Astrocyte (in vitro differentiated cells and primary cell): ENCODE results near the gene CHMP6. TPM values are rescaled to one million over a fixed set of nuclear protein-coding genes. Genes with fewer than 3 reads are reported as not detected.

Experiments used
- DNase-seq: peaks from one replicate; pipeline ENCODE4 v3.0.0-alpha.2; 2010; ENCODE audit warnings: low read depth
- FAIRE-seq: peaks from 2 replicates; lab custom pipeline; 2011; peaks lifted over from hg19 to GRCh38; lab: Jason Lieb, UNC
- H2AFZ ChIP-seq: 2 replicates; pipeline ENCODE4 v1.6.0; 2012; ENCODE audit warnings: low read depth, low read length, inconsistent platforms
- H3K27ac ChIP-seq: 2 replicates; pipeline ENCODE4 v1.5.1; 2011; ENCODE audit warnings: low read depth, low read length, inconsistent platforms
- H3K27me3 ChIP-seq: 2 replicates; pipeline ENCODE4 v1.6.0; 2011; ENCODE audit warnings: low read length, inconsistent platforms; ENCODE audit not compliant: insufficient read depth
- H3K36me3 ChIP-seq: 2 replicates; pipeline ENCODE4 v1.5.1; 2011; ENCODE audit warnings: low read length, inconsistent platforms; ENCODE audit not compliant: insufficient read depth
- H3K4me1 ChIP-seq: 2 replicates; pipeline ENCODE4 v1.5.1; 2011; ENCODE audit warnings: low read length, inconsistent platforms; ENCODE audit not compliant: insufficient read depth
- H3K4me2 ChIP-seq: 2 replicates; pipeline ENCODE4 v1.6.0; 2012; ENCODE audit warnings: low read length, inconsistent platforms
- H3K4me3 ChIP-seq: 2 replicates; pipeline ENCODE4 v1.5.1; 2011; ENCODE audit warnings: low read depth, mild to moderate bottlenecking, low read length, inconsistent platforms; ENCODE audit not compliant: insufficient read depth
- H3K79me2 ChIP-seq: 2 replicates; pipeline ENCODE4 v1.6.0; 2012; ENCODE audit warnings: mild to moderate bottlenecking, low read length, inconsistent platforms; ENCODE audit not compliant: insufficient read depth
- H3K9ac ChIP-seq: 2 replicates; pipeline ENCODE4 v1.6.0; 2012; ENCODE audit warnings: mild to moderate bottlenecking, low read length, inconsistent platforms
- H3K9me3 ChIP-seq: 2 replicates; pipeline ENCODE4 v1.5.1; 2012; ENCODE audit warnings: low read depth, mild to moderate bottlenecking, low read length, inconsistent platforms; ENCODE audit not compliant: insufficient read depth
- H4K20me1 ChIP-seq: 2 replicates; pipeline ENCODE4 v1.6.0; 2012; ENCODE audit warnings: low read length, inconsistent platforms; ENCODE audit not compliant: insufficient read depth
- H3K27ac Mint-ChIP-seq: one replicate; pipeline ENCODE4 v1.8.0; 2021; ENCODE audit warnings: mild to moderate bottlenecking, mixed read lengths; ENCODE audit not compliant: unreplicated experiment
- H3K27me3 Mint-ChIP-seq: one replicate; pipeline ENCODE4 v1.8.0; 2021; ENCODE audit warnings: low read depth, mixed read lengths; ENCODE audit not compliant: unreplicated experiment
- H3K36me3 Mint-ChIP-seq: one replicate; pipeline ENCODE4 v1.8.0; 2021; ENCODE audit warnings: low read depth, mixed read lengths; ENCODE audit not compliant: unreplicated experiment
- H3K4me1 Mint-ChIP-seq: one replicate; pipeline ENCODE4 v1.8.0; 2021; ENCODE audit warnings: low read depth, mixed read lengths; ENCODE audit not compliant: unreplicated experiment
- H3K4me3 Mint-ChIP-seq: one replicate; pipeline ENCODE4 v1.8.0; 2021; ENCODE audit warnings: mild to moderate bottlenecking, moderate library complexity, mixed read lengths; ENCODE audit not compliant: unreplicated experiment
- H3K9me3 Mint-ChIP-seq: one replicate; pipeline ENCODE4 v1.8.0; 2021; ENCODE audit warnings: mild to moderate bottlenecking, mixed read lengths; ENCODE audit not compliant: unreplicated experiment
- EZH2 ChIP-seq: IDR thresholded peaks from 2 replicates; pipeline ENCODE4 v1.6.1; 2012; ENCODE audit warnings: mild to moderate bottlenecking, low read length, inconsistent platforms; ENCODE audit not compliant: insufficient read depth
- total RNA-seq: library from RNA; stranded (reverse); gene quantifications from 2 replicates; pipeline ENCODE4 v1.2.1, GENCODE V29; 2021
- TF ChIP-seq, protein P1 (sequence below): IDR thresholded peaks from 2 replicates; pipeline ENCODE4 v1.5.1; 2011; ENCODE audit warnings: low read depth, mild to moderate bottlenecking, inconsistent platforms, low read length, moderate library complexity; ENCODE audit not compliant: insufficient read depth

The CHMP6 gene
- total RNA-seq, 1 donor from 2014 or later = 19.0 TPM

DNA sequence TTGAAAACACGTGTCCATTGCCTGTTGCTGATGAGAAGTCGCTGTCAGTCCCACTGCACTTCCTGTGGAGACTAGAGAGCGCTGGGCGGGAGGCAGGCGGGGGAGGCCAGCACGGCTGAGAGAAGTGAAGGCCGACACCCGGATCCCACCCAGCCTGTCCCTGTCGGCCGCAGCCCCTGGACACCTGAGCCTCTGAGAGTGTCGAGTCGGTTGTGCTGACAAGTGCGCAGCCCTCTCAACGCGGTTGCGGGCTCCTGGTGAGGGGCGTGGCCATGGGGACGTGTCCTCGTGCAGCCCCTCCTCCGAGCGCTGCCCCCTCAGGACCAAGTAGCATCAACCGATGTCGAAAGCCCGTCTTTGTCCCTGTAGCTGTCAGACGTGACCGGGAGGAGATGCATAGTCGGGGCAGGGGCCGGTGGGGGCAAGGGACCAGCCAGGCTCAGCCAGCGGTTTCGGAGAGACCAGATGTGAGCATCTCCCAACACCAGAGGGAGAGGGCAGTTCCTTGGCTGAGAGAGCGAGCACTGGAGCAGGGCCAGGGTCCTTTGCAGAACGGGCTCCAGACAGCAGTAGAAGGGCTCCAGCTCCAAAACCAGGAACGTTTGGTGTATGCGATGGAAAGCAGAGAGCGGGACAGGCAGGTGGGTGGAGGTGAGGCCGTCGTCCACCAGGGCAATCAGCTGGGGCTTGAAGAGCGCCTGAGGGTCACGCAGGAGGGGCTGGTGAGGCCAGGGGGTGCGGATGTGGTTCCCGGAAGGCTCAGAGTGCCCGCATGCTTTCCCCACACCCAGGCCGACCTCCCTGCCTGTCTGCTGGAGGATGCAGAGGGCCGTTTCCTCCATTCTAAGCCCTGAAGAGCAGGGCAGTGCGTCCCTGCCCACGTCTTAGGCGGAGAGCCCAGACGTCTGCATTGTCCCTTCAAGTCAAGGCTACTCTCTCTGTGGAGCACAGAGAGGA lies 43.3 kb upstream of the CHMP6 start:
- H3K36me3 ChIP-seq = peaks cover 5% of the 10 kb centered on the region
- no peaks in the 10 kb centered on the region for H3K9me3 ChIP-seq
- H3K27me3 ChIP-seq = no peaks in the 10 kb centered on the region
- no peak overlapping the region for H3K27ac Mint-ChIP-seq
- no peak overlapping the region for H3K4me3 Mint-ChIP-seq
- H4K20me1 ChIP-seq = no peaks in the 10 kb centered on the region
- H3K4me1 ChIP-seq = no peaks in the 10 kb centered on the region
- peaks cover 5% of the 10 kb centered on the region for H3K9me3 Mint-ChIP-seq
- H3K27ac ChIP-seq = no peak overlapping the region
- H2AFZ ChIP-seq = no peak overlapping the region
- no peak overlapping the region for H3K4me2 ChIP-seq
- no peak overlapping the region for H3K9ac ChIP-seq
- DNase-seq = no peak
- no peak overlapping the region for H3K4me3 ChIP-seq
- H3K79me2 ChIP-seq = no peaks in the 10 kb centered on the region
- no peaks in the 10 kb centered on the region for H3K4me1 Mint-ChIP-seq
- no peak for TF ChIP-seq EZH2
- TF ChIP-seq, protein P1, sequence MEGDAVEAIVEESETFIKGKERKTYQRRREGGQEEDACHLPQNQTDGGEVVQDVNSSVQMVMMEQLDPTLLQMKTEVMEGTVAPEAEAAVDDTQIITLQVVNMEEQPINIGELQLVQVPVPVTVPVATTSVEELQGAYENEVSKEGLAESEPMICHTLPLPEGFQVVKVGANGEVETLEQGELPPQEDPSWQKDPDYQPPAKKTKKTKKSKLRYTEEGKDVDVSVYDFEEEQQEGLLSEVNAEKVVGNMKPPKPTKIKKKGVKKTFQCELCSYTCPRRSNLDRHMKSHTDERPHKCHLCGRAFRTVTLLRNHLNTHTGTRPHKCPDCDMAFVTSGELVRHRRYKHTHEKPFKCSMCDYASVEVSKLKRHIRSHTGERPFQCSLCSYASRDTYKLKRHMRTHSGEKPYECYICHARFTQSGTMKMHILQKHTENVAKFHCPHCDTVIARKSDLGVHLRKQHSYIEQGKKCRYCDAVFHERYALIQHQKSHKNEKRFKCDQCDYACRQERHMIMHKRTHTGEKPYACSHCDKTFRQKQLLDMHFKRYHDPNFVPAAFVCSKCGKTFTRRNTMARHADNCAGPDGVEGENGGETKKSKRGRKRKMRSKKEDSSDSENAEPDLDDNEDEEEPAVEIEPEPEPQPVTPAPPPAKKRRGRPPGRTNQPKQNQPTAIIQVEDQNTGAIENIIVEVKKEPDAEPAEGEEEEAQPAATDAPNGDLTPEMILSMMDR = no peak
- no peak for FAIRE-seq
- H3K27me3 Mint-ChIP-seq = peaks cover 2% of the 10 kb centered on the region
- H3K36me3 Mint-ChIP-seq = peaks cover 16% of the 10 kb centered on the region

- Mint-ChIP-seq H3K27ac (no peak overlapping the region), H3K36me3 (peaks cover 16% of the 10 kb centered on the region), H3K9me3 (peaks cover 5% of the 10 kb centered on the region), H3K4me1 (no peaks in the 10 kb centered on the region), H3K4me3 (no peak overlapping the region), H3K27me3 (peaks cover 2% of the 10 kb centered on the region)
- no peaks in the 10 kb centered on the region for H3K27me3 ChIP-seq
- H3K79me2 ChIP-seq = no peaks in the 10 kb centered on the region
- no peak overlapping the region for H3K27ac ChIP-seq
- H3K4me1 ChIP-seq = no peaks in the 10 kb centered on the region
- no peaks in the 10 kb centered on the region for H4K20me1 ChIP-seq
- peaks cover 5% of the 10 kb centered on the region for H3K36me3 ChIP-seq
- no peak overlapping the region for H2AFZ ChIP-seq
- H3K9ac ChIP-seq = no peak overlapping the region
- no peaks in the 10 kb centered on the region for H3K9me3 ChIP-seq
- FAIRE-seq (no peak), DNase-seq (no peak)
- H3K4me2 ChIP-seq = no peak overlapping the region
- no peak overlapping the region for H3K4me3 ChIP-seq
- TF ChIP-seq, protein P1 = no peak
- TF ChIP-seq EZH2 = no peak
These were observed 42.6 kb upstream of the CHMP6 start for GRCh38 chr17:80948976-80949450.
